NCI-H2171 (cell line): ENCODE measurements around the gene COL25A1.
"Not testable (repeated sequence)": the region's sequence is repeated elsewhere in the genome, so short reads cannot be mapped to it uniquely, and the experiment has no call there.

Experiments used
- DNase-seq: peaks from one replicate; lab custom pipeline; 2025; lab: John Stamatoyannopoulos, UW

COL25A1 gene

DNA sequence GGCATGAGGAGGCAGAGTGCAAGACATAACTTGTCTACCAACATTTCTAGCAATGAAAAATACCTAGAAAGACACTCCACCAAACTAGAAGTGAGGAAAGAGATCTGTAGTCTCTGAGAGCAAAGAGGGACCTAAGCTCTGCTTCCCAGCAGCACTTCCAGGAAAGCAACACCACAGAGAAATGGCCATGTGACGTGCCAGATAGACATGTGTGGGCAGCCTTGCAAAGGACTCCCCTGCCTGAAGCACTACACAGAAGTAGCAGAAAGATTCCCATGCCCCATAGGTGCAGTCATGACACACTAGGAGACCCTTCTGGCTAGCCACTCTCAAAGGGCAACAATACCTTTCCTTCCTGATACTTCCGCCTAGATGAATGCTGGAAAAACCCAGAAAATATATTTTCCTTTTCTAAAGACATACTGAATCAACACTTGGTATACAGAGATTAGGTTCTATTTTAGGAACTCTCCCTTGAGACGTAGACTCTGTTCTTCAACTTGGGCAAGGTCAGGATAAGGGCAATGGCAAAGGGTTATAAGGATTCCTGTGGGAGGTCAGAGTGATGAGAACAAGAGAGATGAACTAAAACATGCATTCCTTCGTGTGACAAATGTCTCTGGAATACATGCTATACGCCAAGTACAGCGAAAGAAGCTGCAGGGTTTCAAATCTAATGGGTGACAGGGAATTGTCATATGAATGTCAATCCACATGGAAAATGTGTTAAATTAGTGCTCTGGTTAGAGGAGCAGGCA is 352.1 kb downstream of the COL25A1 start:
- no peak for DNase-seq

GRCh38 chr4:108947526-108947925 is 354.9 kb downstream of the COL25A1 start:
- no peak for DNase-seq

- DNase-seq = no peak
These were observed 356.2 kb downstream of the COL25A1 start for GRCh38 chr4:108946237-108946636.

GRCh38 chr4:108943976-108944591 is 358.4 kb downstream of the COL25A1 start:
- DNase-seq = no peak

DNA sequence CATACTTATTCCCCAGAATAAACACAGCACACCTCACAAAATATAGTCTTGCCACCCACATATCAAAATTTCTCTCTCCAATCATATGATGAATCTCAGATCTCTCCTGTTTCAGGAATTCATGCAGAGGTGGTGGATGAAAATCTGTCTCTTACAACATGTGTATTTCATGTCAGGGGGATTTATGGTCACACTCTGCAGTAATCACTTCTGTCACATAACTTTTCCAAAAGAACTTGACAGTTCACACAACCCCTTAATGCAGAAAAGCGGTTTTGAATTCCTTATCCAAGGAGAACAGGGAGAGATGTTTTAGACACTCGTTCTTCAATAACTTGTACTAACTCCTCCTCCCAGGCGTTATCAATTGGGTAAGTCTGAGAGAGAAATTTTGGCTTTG is 359.1 kb downstream of the COL25A1 start:
- DNase-seq = no peak

DNA sequence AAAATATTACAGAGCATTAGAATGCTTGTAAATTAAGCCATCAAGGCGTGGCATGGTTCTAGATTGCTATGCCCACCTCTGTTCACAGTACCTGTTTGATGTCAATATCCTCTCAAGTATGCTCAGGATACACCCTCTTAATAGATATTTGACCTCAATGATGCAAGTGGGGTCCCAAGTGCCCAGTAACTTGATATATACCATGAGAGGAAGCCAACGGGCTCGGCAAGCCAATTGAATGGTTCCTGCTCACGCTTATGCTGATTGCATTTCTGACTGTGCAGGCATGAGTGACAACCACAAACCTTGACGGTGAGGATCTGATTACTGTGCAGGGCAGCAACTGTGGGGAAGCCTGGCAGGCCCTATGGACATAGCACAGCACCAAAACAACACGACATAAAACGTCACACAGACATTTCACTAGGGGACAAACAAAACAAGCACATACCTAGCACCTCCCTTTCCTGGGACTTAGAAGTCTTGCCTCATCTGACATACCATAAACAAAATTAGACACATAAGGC is 360.5 kb downstream of the COL25A1 start:
- no peak for DNase-seq

DNA sequence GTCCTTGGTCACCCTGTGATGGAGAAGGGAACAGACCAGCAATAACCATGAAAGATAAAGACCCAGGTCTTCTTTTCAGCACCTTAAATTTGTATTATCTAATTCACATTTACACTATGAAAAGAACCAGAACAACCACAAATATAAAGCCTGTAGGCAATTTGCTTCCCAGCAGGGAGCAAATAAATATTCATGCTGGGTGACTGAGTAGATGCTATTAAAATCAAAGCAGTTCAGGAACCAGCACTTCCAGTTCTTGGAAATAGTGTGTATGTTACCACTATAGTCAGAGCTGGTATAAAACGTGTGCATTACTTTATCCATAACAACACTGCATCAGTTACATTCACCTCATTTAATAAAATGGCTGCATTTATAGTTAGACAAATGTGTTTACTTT is 361.8 kb downstream of the COL25A1 start:
- DNase-seq = no peak

- DNase-seq = no peak
These were observed 362.3 kb downstream of the COL25A1 start for GRCh38 chr4:108940149-108940548.

- DNase-seq = no peak
These were observed 365.4 kb downstream of the COL25A1 start for GRCh38 chr4:108937066-108937465.

GRCh38 chr4:108933925-108934324 is 368.5 kb downstream of the COL25A1 start:
- not testable (repeated sequence) for DNase-seq

DNA sequence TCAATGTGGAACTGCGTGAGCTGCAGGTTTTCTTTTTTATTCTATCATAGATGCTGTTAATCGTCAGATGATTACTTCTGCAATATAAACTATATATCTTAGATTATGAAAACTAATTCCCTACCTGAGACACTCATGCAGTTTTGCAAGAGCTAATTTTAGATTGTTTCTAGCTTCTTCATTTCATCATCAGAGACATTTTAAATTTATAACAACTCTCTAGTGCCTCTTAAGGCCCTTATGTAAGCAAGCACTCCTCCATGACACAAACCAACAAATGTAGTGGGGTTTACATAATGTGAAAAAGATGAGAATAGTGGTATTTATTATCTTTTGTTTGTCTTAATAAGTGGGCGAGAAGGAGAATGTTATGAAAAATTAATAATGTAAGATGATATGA is 369.4 kb downstream of the COL25A1 start:
- no peak for DNase-seq

DNA sequence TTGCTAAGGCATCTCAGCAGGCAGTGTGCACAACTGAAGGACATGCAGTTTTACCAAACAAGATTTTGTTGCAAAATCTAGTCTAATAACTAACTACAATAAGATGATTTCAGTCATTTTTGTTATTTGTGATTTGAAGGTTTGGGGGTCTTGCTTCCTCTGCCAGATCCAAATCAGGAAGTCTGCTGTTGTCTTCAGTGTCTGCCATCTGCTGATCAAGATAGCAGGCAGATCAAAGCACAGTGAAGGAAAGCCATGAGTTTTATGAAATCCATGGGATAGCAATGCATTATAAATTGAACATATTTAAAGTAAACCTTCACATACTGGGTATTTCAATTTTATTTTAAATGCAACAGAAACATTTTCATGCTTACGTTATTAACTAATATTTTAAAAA is 370.5 kb downstream of the COL25A1 start:
- DNase-seq = no peak

DNA sequence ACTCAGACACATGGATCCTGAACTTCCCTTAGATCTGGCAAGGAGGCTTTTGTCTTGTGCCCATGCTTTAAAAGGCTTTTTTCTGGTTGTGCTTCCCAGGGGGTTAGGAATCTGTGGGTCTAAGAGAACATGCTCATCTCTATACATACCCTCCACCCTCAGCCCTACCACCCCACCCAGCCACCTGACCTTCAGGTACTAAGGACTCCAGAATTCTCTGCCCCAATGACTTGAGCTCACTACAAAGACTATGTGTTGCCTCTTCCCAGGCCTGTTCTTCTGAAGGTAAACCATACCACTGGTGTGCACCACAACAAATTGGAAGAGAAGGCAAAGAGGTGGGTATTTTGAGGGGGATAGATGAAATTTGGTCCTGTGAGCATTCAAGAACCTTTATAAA is 372.3 kb downstream of the COL25A1 start:
- no peak for DNase-seq

DNA sequence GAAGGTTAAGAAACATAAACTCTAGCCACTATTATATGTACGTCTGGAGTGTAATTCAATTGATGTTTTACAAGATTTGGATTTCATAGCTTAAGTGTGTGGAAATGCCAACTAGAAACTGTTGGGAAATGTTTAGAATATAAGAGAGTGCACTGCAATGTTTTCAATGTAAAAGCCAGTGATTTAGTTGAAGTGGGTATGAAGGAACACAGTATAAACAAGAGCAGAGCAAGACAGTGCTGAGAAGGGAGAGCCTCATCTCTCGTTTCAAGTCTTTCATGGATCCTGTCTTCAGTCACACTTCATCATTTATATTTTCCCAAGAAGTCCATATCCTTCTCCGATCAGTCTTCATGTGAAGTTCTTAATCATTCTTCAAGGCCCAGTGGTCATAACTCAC is 375.7 kb downstream of the COL25A1 start:
- DNase-seq = no peak

DNA sequence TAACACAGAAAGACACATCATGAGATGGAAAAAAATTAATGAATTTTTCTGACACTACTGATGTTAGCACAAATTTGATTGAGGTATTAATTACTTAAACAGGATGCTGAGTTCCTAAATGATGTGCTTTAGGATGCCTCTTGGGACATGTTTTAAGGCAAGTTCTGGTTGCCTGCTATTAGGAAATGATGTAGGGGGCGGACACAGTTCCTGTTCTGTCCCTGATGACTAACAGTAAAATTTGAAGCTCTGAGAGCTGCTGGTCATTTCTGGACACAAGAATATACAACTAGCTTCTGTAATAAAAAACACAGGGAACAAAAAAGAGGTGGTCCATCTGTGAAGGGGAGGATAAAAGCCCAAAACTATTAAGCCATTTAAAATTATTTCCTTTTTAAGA is 376.4 kb downstream of the COL25A1 start:
- DNase-seq = no peak

DNA sequence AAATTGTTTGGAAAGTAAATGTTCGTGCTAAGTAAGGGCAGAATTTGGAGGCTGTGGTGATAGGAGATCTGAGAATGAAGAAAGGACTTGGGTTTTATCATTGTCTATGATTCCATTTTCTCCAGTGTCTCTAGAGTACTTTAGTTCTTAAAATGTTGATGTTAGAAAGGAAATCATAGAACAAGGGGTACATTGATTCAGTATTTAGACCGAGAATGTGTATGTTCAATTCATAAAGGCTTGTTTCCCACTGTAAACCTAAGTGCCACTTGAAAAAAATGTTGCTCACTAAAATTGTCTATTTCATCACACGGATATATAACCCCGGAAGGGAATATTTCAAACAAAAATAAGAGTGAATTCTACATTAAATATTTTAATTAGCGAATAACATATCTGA is 380.3 kb downstream of the COL25A1 start:
- DNase-seq = no peak

DNA sequence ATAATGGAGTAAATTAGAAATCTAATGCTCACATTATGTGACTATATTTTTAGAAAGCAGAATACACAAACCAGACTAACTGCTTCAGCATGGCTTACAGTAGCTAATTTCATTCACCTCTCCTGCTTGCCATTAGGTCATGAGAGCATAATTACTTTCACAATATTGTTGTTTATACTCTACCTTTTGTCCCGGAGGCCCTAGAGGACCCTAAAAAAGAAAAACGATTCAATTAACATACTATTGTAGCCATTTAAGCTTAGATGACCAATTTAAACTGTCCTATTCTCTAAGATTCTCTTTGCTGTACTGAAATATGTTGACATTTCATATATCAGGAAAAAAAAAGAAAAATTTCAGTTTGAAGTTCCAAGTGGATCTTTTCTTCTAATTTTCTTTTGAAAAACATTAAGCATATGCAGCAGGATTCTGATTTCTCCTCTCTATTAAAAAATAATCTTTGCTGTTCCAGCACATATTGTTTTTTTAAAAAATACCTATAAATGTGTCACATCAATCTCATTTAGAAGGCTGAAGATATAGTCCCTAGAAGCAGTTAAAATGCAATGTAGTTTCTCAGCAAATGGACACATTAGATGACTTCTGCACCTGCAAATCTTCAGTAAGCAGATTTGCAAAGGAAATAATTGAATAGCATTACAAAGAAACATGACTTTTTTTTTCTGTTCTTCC is 381.9 kb downstream of the COL25A1 start:
- DNase-seq = no peak

DNA sequence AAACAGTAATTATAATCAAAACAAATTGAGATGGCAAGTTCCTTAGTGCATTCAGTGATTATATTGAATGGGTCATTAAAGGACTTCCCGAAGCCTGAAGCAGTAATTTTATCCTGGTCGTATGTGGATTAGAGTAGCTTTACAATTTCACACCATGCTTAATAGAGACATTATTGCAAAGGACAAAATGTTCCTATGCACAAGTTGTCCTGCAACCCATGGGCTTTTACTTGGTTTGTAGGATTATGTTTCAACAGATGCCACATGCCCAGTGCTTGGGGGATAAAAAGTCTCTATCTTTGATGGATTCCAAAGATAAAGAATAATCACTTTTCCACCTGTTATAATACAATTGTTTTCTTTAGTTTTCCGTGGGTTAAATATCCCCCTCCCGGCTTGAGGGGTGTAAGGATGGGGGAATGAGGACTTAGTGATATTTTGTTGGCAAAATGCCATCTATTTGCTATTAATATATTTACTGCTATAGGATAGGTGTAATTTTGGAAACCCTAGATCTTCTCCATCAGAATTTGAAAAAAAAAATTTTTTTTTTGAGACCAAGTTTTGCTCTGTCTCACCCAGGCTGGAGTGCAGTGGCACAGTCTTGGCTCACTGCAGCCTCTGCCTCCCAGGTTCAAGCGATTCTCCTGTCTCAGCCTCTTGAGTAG is 383.1 kb downstream of the COL25A1 start:
- DNase-seq = no peak

- no peak for DNase-seq
These were observed 385.2 kb downstream of the COL25A1 start for GRCh38 chr4:108917255-108917654.

GRCh38 chr4:108916638-108917037 is 385.8 kb downstream of the COL25A1 start:
- no peak for DNase-seq

DNA sequence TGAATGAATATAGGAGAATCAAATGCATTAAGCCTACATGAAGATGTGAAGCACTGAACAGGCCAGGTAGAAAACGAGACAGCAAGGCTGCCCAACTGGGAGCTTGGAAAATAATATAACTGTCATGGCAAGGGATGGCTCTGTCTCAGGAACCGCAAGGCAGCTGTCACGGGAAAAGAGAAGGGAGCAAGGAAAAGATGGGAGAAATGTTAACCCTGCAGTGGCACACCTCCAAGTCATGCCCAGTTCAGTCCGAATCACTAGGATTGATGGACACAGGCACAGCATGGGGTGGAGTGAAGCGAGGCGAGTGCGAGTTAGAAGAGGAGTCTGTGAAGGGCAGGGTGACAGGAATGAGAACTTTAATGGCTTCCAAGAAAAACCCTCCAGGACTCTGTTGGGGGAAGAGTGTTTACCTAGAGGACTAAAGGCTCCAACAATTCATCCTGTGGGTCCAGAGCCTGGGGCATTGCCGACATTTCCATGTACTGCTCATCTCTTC is 395.5 kb downstream of the COL25A1 start:
- DNase-seq = no peak

- no peak for DNase-seq
These were observed 396.5 kb downstream of the COL25A1 start for GRCh38 chr4:108906006-108906405.
